ENCODE results near the gene TMEM204.

TMEM204 gene

DNA sequence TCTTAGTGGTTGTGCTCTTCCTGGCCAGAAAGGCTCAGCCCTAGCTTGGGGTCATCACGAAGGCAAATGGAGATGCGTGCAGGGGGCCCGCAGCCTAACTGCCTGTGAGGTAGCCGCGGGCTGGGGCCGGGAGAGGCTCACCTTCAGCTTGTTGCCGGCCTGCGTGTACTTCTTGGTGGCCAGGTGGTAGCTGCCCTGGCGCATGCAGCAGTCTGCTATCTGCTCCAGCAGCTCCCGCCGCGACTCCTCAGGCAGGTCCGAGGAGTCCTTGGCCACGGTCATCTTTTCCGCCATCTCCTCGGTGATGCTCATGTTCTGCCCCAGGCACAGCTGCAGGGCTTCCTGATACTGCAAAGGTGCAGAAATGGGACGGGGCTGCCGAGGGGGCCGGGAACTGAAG is 13.0 kb upstream of the TMEM204 start (continued):
- TF ChIP-seq, protein P1, sequence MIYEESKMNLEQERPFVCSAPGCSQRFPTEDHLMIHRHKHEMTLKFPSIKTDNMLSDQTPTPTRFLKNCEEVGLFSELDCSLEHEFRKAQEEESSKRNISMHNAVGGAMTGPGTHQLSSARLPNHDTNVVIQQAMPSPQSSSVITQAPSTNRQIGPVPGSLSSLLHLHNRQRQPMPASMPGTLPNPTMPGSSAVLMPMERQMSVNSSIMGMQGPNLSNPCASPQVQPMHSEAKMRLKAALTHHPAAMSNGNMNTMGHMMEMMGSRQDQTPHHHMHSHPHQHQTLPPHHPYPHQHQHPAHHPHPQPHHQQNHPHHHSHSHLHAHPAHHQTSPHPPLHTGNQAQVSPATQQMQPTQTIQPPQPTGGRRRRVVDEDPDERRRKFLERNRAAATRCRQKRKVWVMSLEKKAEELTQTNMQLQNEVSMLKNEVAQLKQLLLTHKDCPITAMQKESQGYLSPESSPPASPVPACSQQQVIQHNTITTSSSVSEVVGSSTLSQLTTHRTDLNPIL (CRISPR knock-in tag; IDR thresholded peaks at IDR 0.05; ENCODE audit: low read depth): no peak

DNA sequence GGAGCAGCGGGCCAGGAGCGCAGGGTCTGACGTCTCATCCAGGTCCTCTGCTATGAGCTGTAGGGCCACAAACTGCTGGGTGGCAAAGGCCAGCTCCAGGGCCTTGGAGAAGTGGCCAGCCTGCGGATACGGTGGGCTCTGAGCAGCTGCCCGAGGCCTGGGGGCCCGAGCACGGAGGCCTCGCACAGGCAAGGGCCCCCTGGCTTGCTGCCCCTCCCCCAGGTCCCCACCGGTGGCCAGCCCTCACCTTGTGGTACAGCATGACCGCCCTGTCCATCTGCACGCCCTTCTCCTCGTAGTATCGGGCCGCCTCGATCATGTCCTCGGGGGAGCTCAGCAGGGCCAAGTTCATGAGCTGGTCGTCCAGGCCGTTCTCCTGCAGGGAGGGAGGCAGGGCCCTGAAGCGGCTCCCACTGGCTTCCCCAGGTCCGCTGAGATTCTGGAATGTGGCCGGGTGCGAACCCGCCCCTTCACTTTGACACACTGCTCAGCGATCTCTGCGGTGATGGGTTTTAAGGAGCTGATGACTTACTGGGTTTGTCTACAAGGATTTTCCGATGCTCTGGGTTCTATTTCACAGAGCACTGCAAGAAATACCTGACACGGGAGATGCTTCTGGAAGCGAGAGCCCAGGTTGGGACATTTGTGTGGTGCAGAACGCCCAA is 9.8 kb upstream of the TMEM204 start:
- TF ChIP-seq ZFP30 (CRISPR knock-in tag; IDR thresholded peaks at IDR 0.05) (no peak), ZFP3 (CRISPR knock-in tag; IDR thresholded peaks at IDR 0.05) (no peak)
- TF ChIP-seq, protein P1 (CRISPR knock-in tag; IDR thresholded peaks at IDR 0.05; ENCODE audit: low read depth): no peak
- TF ChIP-seq, protein P2, sequence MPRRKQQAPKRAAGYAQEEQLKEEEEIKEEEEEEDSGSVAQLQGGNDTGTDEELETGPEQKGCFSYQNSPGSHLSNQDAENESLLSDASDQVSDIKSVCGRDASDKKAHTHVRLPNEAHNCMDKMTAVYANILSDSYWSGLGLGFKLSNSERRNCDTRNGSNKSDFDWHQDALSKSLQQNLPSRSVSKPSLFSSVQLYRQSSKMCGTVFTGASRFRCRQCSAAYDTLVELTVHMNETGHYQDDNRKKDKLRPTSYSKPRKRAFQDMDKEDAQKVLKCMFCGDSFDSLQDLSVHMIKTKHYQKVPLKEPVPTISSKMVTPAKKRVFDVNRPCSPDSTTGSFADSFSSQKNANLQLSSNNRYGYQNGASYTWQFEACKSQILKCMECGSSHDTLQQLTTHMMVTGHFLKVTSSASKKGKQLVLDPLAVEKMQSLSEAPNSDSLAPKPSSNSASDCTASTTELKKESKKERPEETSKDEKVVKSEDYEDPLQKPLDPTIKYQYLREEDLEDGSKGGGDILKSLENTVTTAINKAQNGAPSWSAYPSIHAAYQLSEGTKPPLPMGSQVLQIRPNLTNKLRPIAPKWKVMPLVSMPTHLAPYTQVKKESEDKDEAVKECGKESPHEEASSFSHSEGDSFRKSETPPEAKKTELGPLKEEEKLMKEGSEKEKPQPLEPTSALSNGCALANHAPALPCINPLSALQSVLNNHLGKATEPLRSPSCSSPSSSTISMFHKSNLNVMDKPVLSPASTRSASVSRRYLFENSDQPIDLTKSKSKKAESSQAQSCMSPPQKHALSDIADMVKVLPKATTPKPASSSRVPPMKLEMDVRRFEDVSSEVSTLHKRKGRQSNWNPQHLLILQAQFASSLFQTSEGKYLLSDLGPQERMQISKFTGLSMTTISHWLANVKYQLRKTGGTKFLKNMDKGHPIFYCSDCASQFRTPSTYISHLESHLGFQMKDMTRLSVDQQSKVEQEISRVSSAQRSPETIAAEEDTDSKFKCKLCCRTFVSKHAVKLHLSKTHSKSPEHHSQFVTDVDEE (CRISPR knock-in tag; IDR thresholded peaks at IDR 0.05): no peak
- no peak for ATAC-seq

DNA sequence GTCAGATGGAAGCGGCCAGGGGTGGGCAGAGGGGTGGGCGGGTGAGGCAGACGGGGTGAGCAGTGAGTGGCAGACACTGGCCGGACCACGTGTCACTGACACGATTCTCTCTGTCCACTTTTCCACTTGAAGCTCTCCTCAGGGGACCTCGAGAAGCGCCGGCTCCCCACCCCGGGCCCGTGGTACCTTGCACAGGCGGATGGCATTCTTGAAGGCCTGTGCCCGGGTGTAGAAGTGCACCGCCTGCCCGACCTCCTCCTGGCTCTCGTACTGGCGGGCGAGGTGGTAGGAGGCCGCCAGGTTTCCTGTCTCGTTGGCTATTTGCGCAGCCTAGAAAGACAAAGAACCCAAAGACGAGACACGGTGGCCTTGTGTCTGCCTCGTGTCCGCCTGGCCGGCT is 9.1 kb upstream of the TMEM204 start:
- ATAC-seq: no peak
- no peak for TF ChIP-seq ZNF565 (CRISPR knock-in tag; conservative IDR thresholded peaks at IDR 0.05; ENCODE audit: low read depth)

DNA sequence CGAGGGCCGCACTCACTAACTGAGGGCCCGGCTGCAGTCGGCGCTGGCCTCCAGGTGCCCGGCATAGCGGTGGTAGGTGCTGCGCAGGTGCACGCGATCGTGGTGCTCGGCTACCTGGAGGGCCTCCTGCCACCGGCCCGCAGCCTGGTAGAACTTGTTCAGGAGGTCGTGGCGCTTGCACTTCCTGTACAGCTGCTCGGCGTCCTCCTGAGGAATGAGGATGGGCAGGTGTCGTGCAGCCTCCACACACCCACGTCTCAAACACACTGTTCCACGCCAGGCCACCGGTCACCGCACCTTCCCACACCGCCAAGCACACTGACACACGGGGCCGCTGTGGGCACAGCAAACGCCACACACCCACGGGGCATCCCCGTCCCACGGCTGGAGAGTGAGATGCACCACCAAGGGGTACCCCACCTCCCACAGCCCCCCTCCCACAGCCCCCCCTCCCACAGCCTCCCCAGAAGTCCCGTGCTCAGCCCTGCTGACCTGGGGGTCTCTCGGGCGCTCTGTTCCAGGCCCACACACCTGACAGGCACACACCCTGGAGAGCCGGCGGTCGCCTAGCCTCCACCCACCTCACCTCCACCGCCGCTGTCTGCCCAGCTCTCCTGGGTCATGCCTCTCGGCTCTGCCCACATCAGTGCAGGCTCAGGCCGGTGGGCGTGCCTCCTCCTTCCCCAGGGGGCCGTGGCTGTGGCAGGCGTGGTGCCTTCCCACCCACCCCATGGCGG is 7.4 kb upstream of the TMEM204 start:
- ATAC-seq: no peak
- no peak for TF ChIP-seq GLIS3 (CRISPR knock-in tag; IDR thresholded peaks at IDR 0.05)
- TF ChIP-seq SNAI2 (CRISPR knock-in tag; IDR thresholded peaks at IDR 0.05): no peak
- TF ChIP-seq TCF4 (CRISPR knock-in tag; IDR thresholded peaks at IDR 0.05; ENCODE audit: borderline replicate concordance): no peak
- TF ChIP-seq TOX (CRISPR knock-in tag; IDR thresholded peaks at IDR 0.05; ENCODE audit: borderline replicate concordance): no peak
- no peak for TF ChIP-seq ISL1 (CRISPR knock-in tag; IDR thresholded peaks at IDR 0.05)
- TF ChIP-seq CSDC2 (CRISPR knock-in tag; IDR thresholded peaks at IDR 0.05): no peak
- TF ChIP-seq ZNF565 (CRISPR knock-in tag; conservative IDR thresholded peaks at IDR 0.05; ENCODE audit: low read depth): no peak
- no peak for TF ChIP-seq BACH2 (CRISPR knock-in tag; IDR thresholded peaks at IDR 0.05; ENCODE audit: borderline replicate concordance)
- TF ChIP-seq ZC3H10 (CRISPR knock-in tag; IDR thresholded peaks at IDR 0.05): no peak
- no peak for TF ChIP-seq OSR1 (CRISPR knock-in tag; IDR thresholded peaks at IDR 0.05)
- TF ChIP-seq, protein P3, sequence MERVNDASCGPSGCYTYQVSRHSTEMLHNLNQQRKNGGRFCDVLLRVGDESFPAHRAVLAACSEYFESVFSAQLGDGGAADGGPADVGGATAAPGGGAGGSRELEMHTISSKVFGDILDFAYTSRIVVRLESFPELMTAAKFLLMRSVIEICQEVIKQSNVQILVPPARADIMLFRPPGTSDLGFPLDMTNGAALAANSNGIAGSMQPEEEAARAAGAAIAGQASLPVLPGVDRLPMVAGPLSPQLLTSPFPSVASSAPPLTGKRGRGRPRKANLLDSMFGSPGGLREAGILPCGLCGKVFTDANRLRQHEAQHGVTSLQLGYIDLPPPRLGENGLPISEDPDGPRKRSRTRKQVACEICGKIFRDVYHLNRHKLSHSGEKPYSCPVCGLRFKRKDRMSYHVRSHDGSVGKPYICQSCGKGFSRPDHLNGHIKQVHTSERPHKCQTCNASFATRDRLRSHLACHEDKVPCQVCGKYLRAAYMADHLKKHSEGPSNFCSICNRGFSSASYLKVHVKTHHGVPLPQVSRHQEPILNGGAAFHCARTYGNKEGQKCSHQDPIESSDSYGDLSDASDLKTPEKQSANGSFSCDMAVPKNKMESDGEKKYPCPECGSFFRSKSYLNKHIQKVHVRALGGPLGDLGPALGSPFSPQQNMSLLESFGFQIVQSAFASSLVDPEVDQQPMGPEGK (CRISPR knock-in tag; IDR thresholded peaks at IDR 0.05; ENCODE audit: borderline replicate concordance): no peak
- no peak for TF ChIP-seq PPARA (CRISPR knock-in tag; IDR thresholded peaks at IDR 0.05; ENCODE audit: borderline replicate concordance)

DNA sequence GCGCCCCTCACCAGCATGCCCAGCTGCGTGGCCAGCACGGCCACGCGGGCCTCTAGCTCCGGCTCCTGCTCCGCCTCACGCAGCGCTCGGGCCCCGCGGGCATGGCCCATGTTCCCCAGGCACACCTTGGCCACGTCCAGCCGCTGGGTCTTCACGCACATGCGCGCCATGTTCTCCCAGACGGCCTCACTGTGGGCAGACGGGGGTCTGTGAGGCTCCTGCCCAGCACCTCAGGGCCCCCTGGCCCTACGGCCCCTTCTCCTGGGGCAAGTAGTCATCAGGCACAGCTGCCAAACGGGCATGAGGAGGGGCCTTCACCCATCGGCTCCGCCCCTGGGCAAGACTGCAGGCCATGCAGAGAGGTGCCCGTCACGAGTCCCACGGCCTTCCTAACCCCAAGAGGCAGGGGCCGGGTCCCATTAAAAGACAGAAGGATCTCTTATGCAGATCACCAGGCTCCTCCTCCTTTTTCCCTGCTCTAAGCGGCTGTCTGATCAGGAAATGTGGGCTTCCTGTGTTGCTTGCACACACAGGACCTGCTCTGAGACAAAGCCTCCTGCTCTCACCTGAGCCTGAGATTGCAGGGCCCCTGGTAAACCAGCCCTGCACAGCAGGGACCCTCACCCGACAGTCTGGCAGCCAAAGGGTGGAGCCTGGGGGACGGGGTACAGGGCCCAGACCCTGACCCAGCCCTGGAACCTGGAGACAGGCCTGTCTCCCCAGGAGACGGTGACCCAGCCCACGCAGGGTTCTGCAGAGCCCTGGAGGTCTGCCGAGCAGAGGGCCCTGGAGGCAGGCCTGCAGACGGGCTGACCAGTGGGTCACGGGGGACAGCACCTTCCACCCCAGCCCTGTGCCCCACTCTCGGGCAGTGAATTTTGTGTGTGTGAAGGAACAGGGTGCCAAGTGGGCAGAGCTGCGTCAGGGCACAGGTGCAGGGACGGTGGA is 6.6 kb upstream of the TMEM204 start:
- ATAC-seq: no peak
- TF ChIP-seq ZNF8 (CRISPR knock-in tag; IDR thresholded peaks at IDR 0.05) (no peak), RARB (CRISPR knock-in tag; IDR thresholded peaks at IDR 0.05) (no peak), ZNF70 (CRISPR knock-in tag; IDR thresholded peaks at IDR 0.05) (no peak), ZC3H10 (CRISPR knock-in tag; IDR thresholded peaks at IDR 0.05) (no peak), ISL1 (CRISPR knock-in tag; IDR thresholded peaks at IDR 0.05) (no peak), BACH2 (CRISPR knock-in tag; IDR thresholded peaks at IDR 0.05; ENCODE audit: borderline replicate concordance) (no peak)
- TF ChIP-seq, protein P2 (CRISPR knock-in tag; IDR thresholded peaks at IDR 0.05): no peak
- TF ChIP-seq, protein P3 (CRISPR knock-in tag; IDR thresholded peaks at IDR 0.05; ENCODE audit: borderline replicate concordance): no peak
